HG02642 (cell line): ENCODE measurements around the gene DIP2C.
"Not testable (repeated sequence)": the region's sequence is repeated elsewhere in the genome, so short reads cannot be mapped to it uniquely, and the experiment has no call there.

ENCODE experiments used
- ATAC-seq: cut with Tn5 transposase; IDR thresholded peaks from one replicate; pipeline ENCODE4 v1.9.1; 2021; ENCODE audit warnings: mild to moderate bottlenecking; ENCODE audit not compliant: unreplicated experiment, poor library complexity

Gene DIP2C

DNA sequence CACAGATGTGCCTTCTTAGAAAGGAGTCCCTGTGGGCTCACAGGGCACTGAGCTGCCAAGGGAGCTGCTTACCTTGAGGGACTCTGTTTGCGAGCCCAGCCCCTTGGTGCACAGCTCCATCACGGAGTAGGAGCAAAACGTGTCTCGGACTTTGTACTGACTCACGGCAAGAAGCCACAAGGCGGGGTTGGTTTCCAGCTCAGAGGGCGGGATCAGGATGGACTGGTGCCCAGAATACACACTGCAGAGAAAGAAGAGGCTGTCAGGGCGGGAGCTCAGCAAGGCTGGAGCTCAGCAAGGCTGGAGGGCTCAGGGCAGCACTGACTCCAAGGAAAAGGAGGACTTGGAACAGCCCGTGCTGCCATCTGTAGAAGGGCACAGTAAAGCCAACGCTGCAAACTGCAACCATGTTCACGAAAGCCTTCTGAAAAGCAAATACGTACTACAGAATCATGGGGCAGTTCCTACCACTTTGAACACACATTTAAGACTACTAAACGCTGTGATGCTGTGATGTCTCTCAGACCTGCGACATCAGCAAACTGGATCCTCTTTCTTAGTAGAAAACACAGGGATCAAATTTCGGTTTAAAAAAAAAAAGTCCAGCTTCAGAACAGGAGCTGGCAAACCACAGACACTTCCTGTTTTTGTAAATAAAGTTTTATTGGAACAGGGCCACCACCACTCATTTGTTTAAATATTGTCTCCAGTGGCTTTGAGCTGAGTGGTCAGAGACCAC lies 359.9 kb downstream of the DIP2C start:
- ATAC-seq: no peak

DNA sequence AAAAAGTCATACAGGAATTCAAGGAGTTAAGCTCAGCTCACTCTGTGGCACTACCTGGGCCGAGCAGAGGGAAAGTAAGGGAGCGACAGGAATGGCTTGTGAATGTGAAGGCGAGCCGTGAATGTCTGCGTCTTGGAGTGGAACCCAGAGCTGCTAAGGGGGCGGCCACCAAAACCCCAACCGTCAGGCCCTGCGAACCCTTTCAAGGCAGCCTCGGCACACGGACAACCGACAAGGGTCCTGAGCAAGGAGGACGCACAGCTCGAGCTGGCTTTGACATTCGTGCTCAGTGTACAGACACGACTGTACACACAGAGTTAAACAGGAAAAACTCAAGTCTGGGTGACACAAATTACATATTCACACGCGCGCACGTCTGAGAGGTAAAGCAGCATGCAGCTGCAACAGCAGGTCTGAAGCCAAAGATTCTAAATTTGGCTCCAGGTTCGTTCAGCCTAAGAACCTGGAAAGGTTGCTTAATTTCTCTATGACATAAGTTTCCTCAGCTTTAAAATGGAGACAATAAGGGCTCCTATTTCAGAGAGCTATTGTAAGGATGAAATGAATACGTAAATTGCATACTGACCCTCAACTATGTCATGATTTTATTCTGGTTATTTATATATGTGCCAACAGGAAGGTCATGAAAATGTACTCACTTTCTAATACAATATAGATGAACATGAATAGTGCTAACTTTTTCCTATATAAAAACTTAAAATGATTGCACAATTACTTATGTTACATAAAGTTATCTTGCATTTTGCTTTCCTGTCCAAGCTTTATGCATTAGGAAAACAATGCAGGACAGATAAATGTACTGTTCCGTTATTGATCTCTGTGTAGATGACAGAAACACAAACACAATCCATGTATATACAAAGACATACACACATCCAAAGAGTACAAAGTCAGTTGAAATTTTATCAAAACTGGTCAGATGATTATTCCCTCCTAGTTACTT lies 361.3 kb downstream of the DIP2C start:
- ATAC-seq: no peak

DNA sequence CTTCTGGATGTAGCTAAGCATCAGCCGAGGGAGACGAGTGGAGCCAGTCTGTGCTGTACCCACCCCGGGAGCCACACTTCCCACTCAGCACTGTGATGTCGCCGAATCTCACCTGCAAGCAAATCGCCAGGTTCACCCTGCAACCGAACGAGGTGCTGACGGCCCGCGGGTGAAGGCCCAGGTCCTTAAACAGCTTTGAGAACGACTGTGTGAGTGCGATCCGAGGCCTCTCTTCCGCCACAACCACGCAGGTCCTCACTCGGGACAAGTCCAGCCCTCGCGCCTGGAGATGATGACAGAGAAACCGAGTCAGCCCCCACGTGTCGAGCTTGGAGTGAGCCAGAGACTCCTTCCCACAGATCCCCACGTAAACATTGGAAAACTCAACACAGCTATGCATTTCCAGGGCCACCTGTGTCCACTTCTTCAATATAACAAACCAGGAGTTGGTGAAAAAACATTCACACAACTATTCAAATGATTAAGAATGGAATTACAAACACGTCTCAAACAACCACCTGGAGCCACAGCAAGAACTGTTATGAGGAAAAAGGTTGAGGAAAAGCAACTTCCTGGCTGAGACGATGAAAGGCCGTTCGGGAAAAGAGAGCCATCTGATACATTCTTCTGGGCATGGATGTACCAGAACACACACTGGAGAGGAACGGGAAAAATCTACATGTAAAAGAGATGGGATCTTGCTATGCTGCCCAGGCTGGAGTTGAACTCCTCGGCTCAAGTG lies 362.4 kb downstream of the DIP2C start:
- ATAC-seq: no peak

DNA sequence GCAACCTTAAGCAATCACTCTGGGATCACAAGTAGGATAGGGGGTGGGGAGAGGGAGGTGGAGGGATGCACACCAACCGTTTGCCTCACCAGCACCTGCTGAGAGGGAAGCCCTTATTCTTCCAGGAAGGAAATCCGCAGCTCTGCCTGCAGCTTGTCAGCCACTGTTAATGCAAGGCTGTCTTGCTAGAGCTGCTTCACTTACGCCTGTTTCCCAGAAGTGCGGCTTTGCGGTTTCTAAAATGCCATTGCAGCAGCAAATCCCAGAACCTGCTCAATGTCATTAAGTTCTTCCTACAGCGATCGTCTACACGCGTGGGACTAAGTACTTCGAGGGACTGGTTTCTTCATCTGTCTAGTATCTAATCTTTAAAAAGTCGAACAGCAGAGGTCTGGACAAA lies 363.1 kb downstream of the DIP2C start:
- ATAC-seq: no peak

DNA sequence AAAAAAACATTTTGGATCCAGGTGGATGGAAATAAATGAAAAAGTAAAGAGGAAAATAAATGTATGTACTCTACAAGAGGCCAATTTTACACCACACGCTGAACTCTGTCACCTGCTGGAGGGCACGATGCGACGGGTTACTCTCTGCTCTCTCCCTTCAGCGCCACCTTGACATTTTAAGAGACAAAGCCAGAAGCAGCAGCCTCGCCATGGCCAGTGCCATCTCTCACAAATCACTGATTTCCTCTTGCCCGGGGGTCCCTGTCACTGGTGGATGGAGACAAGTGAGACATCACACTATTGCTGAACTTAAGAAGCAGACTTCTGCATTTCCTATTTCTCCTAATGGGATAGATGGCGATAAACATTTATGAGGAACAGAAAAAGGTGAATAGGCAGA lies 364.2 kb downstream of the DIP2C start:
- no peak for ATAC-seq

DNA sequence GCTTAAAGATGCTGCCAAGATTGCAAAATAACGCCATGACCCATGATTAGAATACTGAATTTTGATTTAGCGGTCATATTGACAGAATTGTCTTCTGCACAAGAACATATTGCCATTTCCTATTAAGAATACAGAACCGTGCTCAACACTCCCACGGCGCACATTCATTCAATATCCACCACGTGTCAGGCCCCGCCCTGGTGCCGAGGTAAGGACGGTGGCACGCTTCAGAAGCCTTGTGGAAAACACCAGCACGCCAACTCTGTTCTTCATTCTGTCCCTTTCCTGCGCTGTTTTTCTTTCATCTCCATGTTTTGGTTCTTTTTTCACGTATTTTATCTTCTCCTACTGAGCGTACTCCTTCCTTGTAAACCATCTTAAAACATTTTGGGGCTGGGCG lies 364.9 kb downstream of the DIP2C start:
- ATAC-seq: no peak

DNA sequence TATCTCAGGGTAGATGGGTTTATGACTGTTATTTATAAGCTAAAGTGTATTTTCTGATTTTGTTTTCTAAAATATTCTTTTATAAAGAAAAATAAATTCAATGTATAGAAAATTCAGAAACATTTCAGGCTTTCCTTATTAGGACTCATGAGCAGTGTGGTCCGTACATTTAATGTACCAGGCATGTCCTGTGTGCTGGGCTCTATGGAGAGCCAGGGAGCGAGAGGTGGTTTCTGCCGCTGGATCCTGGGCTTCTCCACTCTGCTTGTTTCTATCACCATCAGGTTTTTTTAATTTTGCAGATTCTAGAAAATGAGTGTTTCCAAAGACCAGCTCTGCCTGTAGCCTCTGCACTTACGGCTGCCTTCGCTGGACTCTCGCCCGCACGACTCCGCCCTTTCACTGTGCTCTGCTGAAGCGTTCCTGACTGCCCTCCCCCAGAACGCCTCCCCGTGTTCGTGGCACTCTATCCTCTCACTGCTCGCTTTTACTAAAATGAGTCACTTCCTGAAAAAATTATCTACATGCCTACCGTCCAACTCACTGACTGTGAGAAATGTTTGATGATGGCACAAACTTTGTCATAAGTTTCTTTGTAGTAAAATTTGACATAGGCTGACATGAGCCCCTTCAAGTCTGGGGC lies 365.7 kb downstream of the DIP2C start:
- ATAC-seq: peak; percentile 95

DNA sequence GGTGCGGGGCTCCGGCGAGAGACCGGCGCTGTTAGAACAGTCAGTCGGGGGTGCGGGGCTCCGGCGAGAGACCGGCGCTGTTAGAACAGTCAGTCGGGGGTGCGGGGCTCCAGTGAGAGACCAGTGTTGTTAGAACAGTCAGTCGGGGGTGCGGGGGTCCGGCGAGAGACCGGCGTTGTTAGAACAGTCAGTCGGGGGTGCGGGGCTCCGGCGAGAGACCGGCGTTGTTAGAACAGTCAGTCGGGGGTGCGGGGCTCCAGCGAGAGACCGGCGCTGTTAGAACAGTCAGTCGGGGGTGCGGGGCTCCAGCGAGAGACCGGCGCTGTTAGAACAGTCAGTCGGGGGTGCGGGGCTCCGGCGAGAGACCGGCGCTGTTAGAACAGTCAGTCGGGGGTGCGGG lies 366.4 kb downstream of the DIP2C start:
- not testable (repeated sequence) for ATAC-seq

DNA sequence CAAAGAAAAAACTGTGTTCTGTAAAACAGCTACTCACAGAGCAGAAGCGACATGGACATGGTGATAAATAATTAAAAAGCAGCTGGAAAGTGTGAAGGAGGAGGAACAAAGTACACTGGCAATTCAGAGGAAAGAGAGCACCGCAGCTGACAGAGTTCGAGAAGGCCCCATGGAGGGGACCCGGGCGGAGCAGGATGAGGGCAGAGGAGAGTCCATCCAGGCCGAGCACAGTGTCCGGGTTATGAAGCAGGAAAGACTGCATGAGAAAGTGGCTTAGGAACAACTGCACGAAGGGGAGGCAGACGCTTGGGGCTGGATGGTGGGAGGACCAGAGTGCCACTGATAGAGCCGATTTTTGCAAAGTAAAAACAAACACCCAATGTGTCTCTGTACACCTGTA lies 368.7 kb downstream of the DIP2C start:
- no peak for ATAC-seq

DNA sequence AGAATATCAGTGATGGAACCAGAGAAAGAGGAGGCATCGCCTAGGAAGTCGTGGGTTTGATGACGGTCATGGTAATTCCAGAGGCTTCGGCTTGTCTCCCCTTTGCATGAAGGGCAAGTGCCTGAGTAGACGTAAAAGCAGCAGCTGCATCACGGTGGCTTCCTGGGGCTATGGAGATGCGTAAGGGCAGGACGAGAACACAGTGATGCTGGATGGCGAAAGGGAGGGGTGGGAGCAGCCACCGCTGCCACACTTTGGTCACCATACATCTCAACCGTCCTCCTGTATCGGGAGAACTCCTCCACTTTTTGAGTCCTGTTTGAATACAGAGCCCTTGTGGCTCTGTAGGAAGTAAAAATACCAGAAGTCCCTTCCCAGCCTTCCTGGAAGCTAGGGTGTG lies 371.5 kb downstream of the DIP2C start:
- no peak for ATAC-seq

DNA sequence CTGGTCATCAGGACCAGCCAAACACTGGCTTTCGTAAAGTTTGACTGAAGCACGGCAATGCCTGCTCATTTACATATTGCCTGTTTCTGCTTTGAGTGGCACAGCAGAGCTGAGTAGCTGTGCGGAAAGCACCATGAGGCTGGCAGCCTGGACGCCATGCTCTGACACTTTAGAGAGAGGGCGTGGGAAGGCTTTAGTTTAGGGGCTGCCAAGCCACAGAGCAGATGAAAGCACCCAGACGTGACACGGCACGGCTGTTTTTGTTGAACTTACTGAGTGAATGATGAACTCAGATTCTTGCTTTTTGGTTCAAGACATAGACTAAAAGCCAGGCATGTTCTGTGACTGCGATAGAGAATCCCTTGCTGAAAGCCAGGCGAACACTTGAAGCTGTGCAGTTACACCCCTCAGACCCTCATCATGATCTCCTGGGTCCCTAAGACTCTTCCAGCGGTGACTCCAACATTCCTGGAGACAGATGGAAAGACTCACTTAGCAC lies 372.1 kb downstream of the DIP2C start:
- peak; percentile 98 for ATAC-seq

DNA sequence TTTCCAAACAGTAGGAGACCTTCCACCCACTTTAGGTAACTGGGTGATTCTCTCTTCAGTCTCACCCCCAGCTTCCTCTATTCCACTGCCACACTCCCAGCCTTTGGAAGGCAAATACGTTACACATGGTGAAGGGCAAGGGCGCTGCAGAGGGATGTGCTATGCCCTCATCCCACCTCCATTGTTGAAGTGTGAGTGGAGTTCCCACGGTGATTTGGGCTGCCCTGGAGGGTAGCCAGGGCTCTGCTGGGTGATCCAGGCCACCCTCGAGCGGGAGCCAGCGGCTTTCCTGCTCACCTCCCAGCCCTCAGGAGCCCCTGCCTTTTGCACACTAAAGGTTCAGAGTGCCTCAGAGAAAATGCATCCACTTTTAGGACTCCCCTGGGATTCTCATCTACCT lies 373.1 kb downstream of the DIP2C start:
- no peak for ATAC-seq

DNA sequence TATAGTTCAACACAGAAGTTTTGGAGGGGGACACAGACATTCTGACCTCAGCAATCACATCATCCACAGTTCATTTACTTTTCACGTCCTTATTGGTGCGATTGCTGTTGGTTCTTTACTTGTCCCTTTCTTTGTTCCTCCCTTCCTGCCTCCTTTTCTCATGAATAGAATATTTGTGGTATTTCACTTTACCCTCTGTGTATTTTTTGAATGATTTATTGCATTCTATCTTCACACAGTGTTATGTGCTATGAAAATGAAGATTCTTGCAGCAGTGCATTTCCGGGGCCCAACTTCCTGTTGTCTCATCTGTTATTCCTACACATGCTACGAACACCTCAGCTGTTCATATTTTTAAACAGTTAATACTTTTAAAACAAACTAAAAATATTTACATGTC lies 374.6 kb downstream of the DIP2C start:
- no peak for ATAC-seq

DNA sequence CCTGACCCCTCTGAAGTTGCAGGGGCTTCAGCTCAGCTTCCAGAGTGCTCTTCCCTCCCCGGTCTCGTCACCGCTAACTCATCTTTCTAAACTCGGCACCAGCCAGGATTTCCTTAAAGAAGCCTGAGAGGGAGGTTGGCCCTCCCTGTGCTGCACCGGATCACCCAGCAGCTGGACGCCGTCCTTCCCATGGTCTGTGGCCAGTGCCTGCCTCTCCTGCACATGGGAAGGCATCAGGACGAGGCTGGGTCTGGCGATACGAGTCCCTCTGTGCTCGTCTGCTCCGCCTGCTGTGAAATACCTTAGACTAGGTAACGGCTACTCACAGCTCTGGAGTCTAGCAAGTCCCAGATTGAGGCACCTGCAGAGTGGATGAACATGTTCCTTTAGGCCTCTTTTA lies 375.1 kb downstream of the DIP2C start:
- ATAC-seq: no peak

DNA sequence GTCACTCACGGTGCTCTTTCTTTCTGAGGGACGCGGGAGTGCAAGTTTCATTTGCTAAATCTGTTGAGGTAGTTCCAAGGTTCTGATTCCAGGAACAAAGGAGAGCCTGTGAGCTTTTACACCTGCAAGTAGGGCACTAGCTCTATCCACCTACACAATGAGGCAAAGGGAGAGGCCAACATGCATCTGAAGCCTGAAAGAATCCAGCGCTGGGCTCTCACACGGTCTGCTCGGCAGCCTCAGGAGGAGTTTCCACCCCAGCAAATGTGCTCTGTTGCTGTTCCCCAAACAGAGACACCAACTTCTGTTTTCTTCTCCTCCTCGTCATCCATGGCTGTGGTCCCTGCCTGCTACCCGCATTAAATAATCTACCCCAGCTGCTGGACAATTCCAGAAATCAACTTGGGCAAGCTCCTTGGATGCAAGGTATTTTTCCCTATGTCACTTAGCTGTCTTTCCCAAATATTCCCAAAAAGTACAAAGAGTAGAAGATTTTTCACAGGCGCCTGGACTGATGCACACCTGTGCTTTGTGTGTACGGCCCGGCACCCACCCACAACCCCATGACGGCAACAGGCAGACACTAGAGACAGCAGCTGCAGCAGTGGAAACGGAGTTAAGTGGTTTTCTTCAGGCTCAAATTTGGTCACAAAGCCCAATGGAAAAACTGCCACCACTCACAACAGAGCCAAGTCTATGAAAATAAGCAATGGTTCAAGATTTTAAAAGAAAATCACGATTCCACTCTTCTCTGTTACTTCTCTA lies 377.4 kb downstream of the DIP2C start:
- no peak for ATAC-seq

DNA sequence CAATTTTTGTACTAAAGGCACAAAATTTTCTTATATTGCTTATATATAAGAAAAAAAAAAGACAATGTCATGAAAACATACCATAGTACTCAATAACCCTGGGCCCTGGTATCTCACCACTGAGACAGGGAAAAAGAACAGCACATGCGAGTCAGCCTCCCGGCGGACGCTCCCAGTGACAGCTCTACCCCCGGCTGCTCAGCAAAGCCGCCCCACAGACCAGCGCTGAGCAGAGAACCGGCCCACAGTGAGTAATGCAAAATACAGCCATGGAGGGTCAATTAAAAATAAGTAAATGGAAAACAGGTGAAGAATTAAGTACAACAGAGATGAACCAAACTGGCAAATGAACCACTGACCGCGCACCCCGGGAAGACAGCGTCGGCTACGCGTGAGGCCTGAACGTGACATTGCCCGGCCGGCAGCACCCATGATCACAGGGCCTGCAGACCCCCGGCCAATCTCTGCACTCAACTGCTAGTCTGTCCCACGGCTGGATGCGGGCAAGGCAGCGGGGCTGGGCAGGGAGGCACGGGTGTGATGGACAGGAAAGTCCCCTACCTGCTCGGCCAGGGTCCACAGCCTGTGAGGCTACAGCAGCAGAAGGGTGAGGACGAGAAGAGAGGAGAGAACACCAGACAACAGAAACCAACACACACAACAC lies 378.4 kb downstream of the DIP2C start:
- no peak for ATAC-seq

DNA sequence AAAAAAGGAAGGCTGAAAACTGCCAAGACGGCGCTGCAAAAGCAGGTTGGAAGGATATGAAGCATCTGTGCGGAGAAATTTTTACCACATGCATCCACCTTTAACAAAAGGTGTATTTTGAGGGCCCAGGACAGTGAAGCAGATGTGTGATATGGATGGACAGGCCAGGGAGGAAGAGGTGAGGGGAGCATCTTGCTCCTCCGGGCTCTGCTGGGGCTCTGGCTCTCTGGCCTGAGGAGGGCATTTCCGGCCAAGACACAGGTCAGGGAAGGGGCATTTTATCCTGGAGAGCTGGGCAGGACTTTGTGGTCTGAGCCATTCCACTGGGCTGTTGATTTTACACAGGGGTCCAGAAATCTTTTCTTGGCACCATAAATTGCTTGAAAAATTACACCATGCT lies 379.1 kb downstream of the DIP2C start:
- ATAC-seq: no peak

DNA sequence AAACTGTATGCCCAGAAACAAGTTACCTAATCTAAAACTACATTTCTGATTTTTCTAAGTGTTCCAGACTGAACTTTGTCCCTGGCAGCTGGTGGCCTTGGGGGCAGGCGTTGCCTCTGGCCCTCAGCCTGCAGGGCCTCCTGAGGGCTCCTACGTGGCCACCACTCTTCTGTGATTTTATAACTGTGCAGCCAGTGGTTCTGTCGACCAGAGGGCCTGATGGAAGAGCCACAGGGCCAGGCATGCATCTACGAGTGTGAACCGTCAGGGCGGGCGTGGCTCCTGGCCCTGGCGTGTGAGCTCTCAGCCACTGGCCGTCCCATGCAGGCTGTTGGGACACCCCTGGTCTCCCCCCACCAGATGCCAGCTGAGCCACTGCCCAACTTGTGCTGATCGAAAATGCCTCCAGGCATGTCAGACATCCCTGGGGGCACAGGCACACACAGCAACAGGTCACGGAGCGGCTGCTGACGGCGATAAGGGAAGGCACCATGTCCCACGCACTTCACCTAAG lies 380.8 kb downstream of the DIP2C start:
- no peak for ATAC-seq

DNA sequence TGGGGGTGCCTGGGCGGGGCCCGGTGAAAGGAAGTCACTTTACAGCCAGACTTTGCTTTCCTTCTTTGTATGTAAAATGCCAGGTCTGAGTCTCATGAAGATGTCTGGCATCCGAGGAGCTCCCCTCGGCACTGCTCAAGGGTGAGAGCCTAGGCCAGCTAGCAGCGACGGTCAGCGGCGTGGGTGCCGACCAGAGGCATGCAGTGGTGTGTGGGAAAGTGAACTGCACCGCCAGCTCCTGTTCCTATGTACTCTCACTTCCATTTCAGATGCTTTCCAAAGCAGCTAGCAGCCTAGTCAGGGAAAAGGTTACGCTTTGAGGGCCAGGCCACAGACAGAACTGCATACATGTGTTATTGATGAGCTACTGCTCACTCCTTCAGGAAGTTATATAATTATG lies 381.4 kb downstream of the DIP2C start:
- ATAC-seq: no peak
